ENCODE results near the gene PHLPP1. TPM values are rescaled to one million over a fixed set of nuclear protein-coding genes. Genes with fewer than 3 reads are reported as not detected.

The PHLPP1 gene
- total RNA-seq, result 1 to 10 TPM; 4.1 to 4.5 TPM

GRCh38 chr18:62715436-62715758 lies at the start of gene PHLPP1:
TSS of gene PHLPP1 (plus strand) at chr18:62715541. CDS start at chr18:62715684, 143 bp downstream.

Other genes starting within 250 kb of the PHLPP1 start
- 10 to 100 TPM; 36.4 to 36.7 TPM for gene ZCCHC2, start 192.5 kb upstream of the PHLPP1 start, total RNA-seq

All from activated naive CD4-positive, alpha-beta T cell treated with anti-CD3 and anti-CD28 coated beads, Interleukin-2, amount 10 ng/mL, durations not matched to agents 5 hours and 36 hours (primary cell).